Measurements from ENCODE around the gene EYS.

DNA sequence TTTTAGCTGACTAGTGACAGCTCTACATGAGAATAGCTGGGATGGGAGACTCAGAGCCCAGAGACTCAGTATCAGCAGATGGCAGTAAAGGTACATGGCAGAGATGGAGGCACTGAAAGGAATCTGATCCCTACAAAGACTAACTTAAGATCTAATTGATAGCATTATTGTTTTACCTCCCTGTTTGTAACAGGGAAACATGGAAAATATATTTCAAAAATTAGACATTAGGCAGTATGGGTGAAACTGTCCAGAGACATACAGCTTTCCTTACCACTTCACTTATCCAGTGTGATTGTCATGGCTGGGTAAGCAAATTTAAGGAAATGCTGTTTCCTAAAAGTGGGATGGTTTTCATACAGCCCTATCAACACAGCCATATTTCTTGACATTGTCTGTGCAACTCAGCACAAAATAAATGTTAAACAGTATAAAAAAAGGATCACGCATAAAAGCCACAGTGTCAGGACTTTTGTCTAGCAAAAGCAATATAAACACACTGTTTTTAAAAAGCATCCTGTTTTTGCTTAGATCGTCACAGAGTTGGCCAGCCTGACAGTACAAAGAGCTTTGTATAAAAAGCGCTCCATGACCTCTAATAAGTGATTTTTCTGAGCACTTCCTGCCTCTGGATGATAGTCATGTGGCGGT lies 1694.5 kb downstream of the EYS start:
- TF ChIP-seq, protein P1, sequence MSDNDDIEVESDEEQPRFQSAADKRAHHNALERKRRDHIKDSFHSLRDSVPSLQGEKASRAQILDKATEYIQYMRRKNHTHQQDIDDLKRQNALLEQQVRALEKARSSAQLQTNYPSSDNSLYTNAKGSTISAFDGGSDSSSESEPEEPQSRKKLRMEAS (IDR thresholded peaks at IDR 0.05; ENCODE audit: low read depth) = no peak
- TF ChIP-seq, protein P2, sequence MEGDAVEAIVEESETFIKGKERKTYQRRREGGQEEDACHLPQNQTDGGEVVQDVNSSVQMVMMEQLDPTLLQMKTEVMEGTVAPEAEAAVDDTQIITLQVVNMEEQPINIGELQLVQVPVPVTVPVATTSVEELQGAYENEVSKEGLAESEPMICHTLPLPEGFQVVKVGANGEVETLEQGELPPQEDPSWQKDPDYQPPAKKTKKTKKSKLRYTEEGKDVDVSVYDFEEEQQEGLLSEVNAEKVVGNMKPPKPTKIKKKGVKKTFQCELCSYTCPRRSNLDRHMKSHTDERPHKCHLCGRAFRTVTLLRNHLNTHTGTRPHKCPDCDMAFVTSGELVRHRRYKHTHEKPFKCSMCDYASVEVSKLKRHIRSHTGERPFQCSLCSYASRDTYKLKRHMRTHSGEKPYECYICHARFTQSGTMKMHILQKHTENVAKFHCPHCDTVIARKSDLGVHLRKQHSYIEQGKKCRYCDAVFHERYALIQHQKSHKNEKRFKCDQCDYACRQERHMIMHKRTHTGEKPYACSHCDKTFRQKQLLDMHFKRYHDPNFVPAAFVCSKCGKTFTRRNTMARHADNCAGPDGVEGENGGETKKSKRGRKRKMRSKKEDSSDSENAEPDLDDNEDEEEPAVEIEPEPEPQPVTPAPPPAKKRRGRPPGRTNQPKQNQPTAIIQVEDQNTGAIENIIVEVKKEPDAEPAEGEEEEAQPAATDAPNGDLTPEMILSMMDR (IDR thresholded peaks at IDR 0.05) = peak; percentile 97
- no peak for TF ChIP-seq FOXM1 (IDR thresholded peaks at IDR 0.05; ENCODE audit: low read depth)
- TF ChIP-seq POLR2AphosphoS5 (IDR thresholded peaks at IDR 0.05; ENCODE audit: low read depth, low read length) = no peak
- no peak for TF ChIP-seq TAF1 (IDR thresholded peaks at IDR 0.05; ENCODE audit: borderline replicate concordance, low read depth, low read length)
- peak; percentile 84 for TF ChIP-seq GATA2 (CRISPR knock-in tag; IDR thresholded peaks at IDR 0.05)
- TF ChIP-seq, protein P3, sequence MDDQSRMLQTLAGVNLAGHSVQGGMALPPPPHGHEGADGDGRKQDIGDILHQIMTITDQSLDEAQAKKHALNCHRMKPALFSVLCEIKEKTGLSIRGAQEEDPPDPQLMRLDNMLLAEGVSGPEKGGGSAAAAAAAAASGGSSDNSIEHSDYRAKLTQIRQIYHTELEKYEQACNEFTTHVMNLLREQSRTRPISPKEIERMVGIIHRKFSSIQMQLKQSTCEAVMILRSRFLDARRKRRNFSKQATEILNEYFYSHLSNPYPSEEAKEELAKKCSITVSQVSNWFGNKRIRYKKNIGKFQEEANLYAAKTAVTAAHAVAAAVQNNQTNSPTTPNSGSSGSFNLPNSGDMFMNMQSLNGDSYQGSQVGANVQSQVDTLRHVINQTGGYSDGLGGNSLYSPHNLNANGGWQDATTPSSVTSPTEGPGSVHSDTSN (IDR thresholded peaks at IDR 0.05) = no peak
- TF ChIP-seq, protein P4, sequence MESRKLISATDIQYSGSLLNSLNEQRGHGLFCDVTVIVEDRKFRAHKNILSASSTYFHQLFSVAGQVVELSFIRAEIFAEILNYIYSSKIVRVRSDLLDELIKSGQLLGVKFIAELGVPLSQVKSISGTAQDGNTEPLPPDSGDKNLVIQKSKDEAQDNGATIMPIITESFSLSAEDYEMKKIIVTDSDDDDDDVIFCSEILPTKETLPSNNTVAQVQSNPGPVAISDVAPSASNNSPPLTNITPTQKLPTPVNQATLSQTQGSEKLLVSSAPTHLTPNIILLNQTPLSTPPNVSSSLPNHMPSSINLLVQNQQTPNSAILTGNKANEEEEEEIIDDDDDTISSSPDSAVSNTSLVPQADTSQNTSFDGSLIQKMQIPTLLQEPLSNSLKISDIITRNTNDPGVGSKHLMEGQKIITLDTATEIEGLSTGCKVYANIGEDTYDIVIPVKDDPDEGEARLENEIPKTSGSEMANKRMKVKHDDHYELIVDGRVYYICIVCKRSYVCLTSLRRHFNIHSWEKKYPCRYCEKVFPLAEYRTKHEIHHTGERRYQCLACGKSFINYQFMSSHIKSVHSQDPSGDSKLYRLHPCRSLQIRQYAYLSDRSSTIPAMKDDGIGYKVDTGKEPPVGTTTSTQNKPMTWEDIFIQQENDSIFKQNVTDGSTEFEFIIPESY (IDR thresholded peaks at IDR 0.05; ENCODE audit: borderline replicate concordance, low read depth) = no peak
- TF ChIP-seq EZH2phosphoT487 (IDR thresholded peaks at IDR 0.05; ENCODE audit: borderline replicate concordance, low read depth) = no peak
- TF ChIP-seq ELF1 (IDR thresholded peaks at IDR 0.05) = no peak
- TF ChIP-seq, protein P5, sequence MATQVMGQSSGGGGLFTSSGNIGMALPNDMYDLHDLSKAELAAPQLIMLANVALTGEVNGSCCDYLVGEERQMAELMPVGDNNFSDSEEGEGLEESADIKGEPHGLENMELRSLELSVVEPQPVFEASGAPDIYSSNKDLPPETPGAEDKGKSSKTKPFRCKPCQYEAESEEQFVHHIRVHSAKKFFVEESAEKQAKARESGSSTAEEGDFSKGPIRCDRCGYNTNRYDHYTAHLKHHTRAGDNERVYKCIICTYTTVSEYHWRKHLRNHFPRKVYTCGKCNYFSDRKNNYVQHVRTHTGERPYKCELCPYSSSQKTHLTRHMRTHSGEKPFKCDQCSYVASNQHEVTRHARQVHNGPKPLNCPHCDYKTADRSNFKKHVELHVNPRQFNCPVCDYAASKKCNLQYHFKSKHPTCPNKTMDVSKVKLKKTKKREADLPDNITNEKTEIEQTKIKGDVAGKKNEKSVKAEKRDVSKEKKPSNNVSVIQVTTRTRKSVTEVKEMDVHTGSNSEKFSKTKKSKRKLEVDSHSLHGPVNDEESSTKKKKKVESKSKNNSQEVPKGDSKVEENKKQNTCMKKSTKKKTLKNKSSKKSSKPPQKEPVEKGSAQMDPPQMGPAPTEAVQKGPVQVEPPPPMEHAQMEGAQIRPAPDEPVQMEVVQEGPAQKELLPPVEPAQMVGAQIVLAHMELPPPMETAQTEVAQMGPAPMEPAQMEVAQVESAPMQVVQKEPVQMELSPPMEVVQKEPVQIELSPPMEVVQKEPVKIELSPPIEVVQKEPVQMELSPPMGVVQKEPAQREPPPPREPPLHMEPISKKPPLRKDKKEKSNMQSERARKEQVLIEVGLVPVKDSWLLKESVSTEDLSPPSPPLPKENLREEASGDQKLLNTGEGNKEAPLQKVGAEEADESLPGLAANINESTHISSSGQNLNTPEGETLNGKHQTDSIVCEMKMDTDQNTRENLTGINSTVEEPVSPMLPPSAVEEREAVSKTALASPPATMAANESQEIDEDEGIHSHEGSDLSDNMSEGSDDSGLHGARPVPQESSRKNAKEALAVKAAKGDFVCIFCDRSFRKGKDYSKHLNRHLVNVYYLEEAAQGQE (IDR thresholded peaks at IDR 0.05; ENCODE audit: low read depth, low read length) = no peak
- TF ChIP-seq GABPA (IDR thresholded peaks at IDR 0.05; ENCODE audit: low read depth) = no peak

Measured in SK-N-SH (cell line).